HG03439 (cell line): ENCODE results near the gene ANKS1B.

Experiments used
- ATAC-seq: cut with Tn5 transposase; IDR thresholded peaks from one replicate; pipeline ENCODE4 v1.9.1; 2021; ENCODE audit warnings: mild to moderate bottlenecking, moderate library complexity; ENCODE audit not compliant: unreplicated experiment

The ANKS1B gene

DNA sequence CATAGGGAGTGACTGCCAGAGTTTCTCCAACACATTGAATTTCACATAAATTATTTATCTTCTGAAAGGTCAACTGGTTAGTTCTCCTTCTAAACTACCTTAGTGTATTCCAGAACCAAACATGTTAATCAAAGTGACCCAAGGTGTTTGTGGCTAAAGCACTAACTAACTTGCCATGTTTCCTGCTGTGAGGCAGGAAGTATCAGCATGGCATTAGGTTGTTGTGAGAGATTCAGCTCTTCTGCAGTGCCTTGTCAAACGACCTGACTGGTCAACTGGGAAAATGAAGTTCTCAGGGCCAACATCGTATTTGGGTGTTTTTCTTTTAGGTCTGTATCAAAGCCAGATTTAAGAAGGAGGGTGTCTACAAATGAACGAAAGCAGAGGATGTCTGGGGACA is 891.6 kb downstream of the ANKS1B start:
- no peak for ATAC-seq

GRCh38 chr12:99092100-99092851 is 892.5 kb downstream of the ANKS1B start:
- no peak for ATAC-seq

DNA sequence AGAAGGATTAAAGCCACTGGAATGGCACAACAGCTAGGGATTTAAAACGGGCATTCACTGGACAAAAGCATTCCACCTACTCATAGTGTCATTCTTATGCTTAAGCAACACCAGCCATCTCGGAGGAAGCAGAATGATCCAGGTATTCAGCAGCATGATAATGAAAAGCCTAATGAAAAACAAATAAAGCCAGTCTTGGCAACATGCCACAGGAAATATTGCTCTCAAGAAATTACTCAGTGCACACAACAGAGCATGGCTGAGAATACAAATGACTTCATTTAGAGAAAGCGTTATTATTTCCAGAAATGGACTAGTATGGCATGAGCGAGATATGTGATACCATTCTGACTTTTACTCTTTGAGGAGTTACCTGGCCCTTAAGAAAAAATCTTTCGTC is 897.5 kb downstream of the ANKS1B start:
- no peak for ATAC-seq

DNA sequence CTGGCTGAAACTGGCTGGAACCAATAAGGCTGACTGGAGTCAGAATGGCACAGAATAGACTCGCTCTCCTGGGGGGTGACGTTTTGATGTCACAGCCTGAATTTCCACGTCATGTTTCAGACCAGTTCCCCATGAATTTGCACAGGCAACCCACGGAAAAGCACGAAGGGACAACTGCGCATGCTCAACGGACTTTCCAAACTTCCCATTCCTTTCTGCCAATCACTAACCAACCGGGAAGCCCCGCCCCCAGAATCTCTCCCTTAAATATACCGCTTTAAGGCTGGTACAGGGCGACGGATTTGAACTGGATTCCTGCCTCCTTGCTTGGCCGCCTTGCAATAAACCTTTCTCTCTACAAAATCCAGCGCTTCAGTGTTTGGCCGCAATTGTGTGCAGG is 904.9 kb downstream of the ANKS1B start:
- no peak for ATAC-seq

GRCh38 chr12:99068993-99069747 is 915.6 kb downstream of the ANKS1B start:
- no peak for ATAC-seq

- ATAC-seq = no peak
Observed at GRCh38 chr12:99067171-99067785, 917.5 kb downstream of the ANKS1B start.

DNA sequence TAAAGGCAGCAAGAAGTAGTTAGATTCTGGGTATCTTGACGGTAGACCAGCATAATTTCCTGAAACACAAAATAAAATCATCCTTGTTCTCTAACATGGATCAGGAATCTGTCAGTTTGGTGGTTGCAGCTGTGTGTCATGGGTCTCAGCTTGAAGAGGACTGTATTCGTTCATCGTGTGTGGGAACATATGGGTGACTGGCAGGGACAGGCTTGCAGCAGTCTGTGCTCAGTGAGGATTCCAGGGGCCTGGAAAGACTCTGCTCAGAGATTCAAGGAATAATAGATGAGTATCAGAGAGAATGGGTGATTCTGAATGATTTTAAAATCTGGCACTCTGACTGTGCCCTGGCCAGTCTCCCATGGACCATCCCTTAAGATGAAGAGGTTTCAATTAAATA is 918.0 kb downstream of the ANKS1B start:
- ATAC-seq = no peak

DNA sequence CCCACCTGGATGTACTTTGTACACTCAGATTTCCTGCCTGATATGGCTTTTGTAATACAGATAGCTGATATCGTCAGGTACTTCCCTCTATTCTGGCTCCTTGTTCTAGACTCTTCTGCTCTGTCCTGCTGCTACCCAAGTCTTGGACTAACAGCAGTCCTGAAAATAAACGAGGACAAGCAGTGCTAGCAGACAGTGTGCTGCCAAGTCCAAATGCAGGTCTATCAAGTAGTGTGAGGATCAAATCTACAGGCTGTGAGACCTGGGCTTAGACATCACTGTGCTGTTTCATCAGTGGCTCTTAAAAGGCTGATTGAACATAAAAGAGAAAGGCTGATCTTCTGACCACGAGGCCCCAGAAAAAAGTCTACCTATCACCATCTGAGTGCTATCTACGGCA is 921.6 kb downstream of the ANKS1B start:
- ATAC-seq = no peak

- no peak for ATAC-seq
Observed at GRCh38 chr12:99059824-99060511, 924.8 kb downstream of the ANKS1B start.

DNA sequence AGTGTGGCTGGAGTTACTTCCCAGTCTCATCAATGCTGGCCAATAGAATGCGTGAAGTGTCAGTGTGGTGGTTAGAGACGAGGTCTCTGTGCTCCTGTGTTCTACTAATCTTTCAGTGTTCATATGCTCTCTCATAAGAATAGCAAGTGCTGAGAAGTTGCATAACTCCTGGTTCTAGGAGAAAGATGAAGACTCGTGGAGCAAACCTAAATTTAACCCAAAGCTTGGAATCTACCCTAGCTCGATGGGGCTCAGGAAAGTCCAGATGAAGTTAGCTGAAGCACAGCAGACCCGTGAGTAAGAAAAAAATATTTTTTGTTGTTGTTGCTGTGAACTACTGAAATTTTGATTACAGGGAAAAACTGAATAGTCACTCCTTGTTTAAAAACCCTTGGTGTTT is 927.1 kb downstream of the ANKS1B start:
- no peak for ATAC-seq

DNA sequence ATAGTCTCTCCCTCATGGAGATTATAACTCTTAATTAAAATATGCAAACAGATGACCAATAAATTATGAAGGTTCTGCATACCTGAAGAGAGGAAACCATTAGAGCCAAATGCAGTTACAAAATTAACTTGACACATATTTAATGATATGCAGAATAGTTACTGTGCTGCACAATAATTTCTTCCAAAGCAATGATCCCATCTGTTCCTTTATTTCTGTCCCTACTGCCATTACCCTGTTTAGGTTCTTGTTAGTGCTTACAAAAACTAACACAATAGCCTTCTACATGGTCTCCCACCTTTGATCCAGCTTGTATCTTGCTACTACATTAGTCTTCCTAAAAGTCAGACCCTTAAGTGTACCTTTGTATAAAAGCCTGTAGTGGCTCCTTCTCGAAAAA is 928.5 kb downstream of the ANKS1B start:
- no peak for ATAC-seq

GRCh38 chr12:99055299-99055698 is 929.4 kb downstream of the ANKS1B start:
- ATAC-seq = no peak

- ATAC-seq = no peak
Observed at GRCh38 chr12:99054601-99055128, 930.1 kb downstream of the ANKS1B start.

- ATAC-seq = no peak
Observed at GRCh38 chr12:99053616-99054362, 930.9 kb downstream of the ANKS1B start.

DNA sequence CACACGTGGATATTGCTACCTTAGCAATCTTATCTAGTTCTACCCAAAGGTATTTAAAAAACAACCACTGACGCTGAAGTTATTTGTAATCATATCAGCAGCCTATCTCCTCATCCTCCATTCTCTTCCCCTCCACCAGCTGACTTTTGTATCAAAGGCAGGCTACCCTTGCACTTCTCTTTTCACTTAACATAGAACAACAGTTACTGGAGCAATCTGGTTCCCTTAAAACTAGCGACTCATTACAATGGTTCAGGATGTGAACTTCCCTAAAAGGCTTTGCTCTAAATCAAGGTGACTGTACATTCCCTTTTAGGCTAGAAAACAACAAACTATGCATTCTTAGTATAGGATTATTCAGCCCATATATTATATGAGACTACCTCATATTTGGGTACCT is 935.0 kb downstream of the ANKS1B start:
- ATAC-seq = no peak

DNA sequence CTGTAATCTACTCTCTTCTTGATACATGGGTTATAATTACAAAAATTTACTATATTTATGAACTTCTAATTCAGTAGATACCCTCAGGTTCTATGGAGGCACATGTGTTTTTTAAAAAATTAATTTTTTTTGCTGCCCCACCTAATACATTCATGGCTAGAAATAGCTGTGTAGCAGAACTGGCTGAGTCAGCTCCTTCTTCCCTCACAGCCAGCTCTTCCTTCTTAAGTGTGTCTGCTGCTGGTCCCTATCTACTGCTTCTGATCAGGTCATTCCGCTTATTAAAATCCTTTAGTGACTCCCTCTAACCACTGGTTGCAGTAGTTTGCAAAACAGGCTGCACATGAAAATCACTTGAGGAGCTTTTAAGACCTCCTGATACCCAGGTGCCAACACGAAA is 939.6 kb downstream of the ANKS1B start:
- ATAC-seq = no peak

DNA sequence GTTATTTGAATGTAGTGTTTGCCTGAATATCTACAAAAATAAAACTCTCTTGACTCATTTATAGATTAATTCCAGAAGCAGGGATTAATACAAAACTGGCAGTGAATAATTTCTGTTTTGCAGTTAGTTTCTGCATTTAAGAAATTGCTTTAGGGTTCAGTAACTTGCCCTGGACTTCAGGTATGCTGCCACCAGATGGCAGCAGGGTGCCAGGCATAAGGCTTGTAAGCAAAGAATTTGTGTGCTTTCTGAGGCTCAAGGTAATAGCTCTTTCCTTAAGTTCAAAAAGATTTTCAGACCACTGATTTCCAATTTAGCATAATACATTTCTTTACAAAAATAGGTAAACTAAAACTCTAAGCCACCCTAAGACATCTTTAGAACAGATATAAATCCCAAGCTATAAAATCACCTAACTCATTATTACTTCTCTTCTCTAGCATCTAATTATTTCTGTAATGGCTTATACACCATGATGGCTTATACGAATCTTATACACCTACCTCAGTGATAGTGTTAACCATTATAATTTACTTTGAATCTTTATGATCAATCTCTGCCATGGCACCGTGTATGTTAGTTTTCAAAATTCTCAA is 941.3 kb downstream of the ANKS1B start:
- ATAC-seq = no peak

DNA sequence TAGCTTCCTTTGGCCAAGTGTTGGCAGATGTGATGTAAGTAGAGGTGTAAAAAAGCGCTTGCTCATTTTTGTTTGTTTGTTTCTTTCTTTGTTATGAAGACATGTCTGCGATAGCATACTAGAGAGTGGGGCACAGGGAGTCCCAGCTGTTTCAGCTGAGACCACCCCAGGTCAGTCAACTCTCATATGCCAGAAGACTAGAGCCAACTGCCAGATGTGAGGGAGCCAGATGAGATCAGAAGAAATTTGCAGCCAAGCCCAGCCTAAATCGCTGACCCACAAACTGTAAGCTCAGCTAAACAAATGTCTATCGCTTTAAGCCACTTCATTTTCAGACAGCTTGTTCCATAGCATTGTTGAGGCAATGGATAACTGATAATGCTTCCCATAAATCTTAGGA is 942.5 kb downstream of the ANKS1B start:
- ATAC-seq = no peak

GRCh38 chr12:99039367-99040120 is 945.2 kb downstream of the ANKS1B start:
- ATAC-seq = no peak
